ENCODE data around the gene LYPD6B. TPM values are rescaled to one million over a fixed set of nuclear protein-coding genes. Genes with fewer than 3 reads are reported as not detected.

Gene LYPD6B
- total RNA-seq, 1 experiment from 2014 or later = 2.0 TPM

- H3K9ac ChIP-seq (ENCODE audit: extremely low read depth, insufficient read length, low read length) = no peak overlapping the region
- H3K27me3 ChIP-seq (ENCODE audit: insufficient read depth, low read length) = no peaks in the 10 kb centered on the region
- no peak overlapping the region for H3K27ac ChIP-seq (ENCODE audit: insufficient read length, low read depth, low read length)
- H4K8ac ChIP-seq (replicated peaks; ENCODE audit: insufficient read length, low read depth, low read length) = no peak overlapping the region
- H3K4me2 ChIP-seq (ENCODE audit: insufficient read depth, insufficient read length, low read length) = no peak overlapping the region
- WGBS (ENCODE audit: extremely low coverage, insufficient read length, low lambda C conversion rate) = no CpG with 5 or more reads among the region's 1 CpG
- H3K23ac ChIP-seq (ENCODE audit: insufficient read length, low read depth, low read length) = no peak overlapping the region
- no peaks in the 10 kb centered on the region for H4K20me1 ChIP-seq (ENCODE audit: control insufficient read depth, insufficient read depth, insufficient read length)
- Mint-ChIP-seq H3K4me3 (no peak overlapping the region), H3K9me3 (no peaks in the 10 kb centered on the region), H3K27ac (no peak overlapping the region), H3K27me3 (ENCODE audit: low read depth) (no peaks in the 10 kb centered on the region), H3K36me3 (ENCODE audit: insufficient read depth in 1 of 3, low read depth in 3 of 3) (no peaks in the 10 kb centered on the region), H3K4me1 (peaks cover 0 to 4% of the 10 kb centered on the region in 2 experiments; a peak in 1 of 4 replicates)
- no peak overlapping the region for H2BK15ac ChIP-seq (ENCODE audit: low read depth, low read length)
- no peak overlapping the region for H2AFZ ChIP-seq (ENCODE audit: low read length)
- no peak for DNase-seq
- H3K4me1 ChIP-seq (ENCODE audit: insufficient read depth, low read length) = no peaks in the 10 kb centered on the region
- no peak overlapping the region for H3K18ac ChIP-seq (ENCODE audit: insufficient read length, low read depth, low read length)
- H4K91ac ChIP-seq (ENCODE audit: insufficient read length, low read depth, low read length) = no peak overlapping the region
- no peak overlapping the region for H3T11ph ChIP-seq (ENCODE audit: low read length)
- no peak overlapping the region for H4K5ac ChIP-seq (ENCODE audit: insufficient read length, low read depth, low read length)
- H2BK12ac ChIP-seq (ENCODE audit: insufficient read length, low read depth, low read length) = no peak overlapping the region
- no peak overlapping the region for H2BK5ac ChIP-seq (ENCODE audit: insufficient read length, low read length)
- H3K79me2 ChIP-seq (ENCODE audit: insufficient read depth, low read length) = no peaks in the 10 kb centered on the region
- TF ChIP-seq CTCF (conservative IDR thresholded peaks at IDR 0.05) = no peak
- no peak overlapping the region for H3K4ac ChIP-seq (ENCODE audit: low read depth, low read length)
- no peaks in the 10 kb centered on the region for H3K23me2 ChIP-seq (ENCODE audit: insufficient read length, low read depth, low read length, poor library complexity, severe bottlenecking)
- no peak overlapping the region for H3K14ac ChIP-seq (ENCODE audit: insufficient read depth, low read length)
- H3K56ac ChIP-seq (ENCODE audit: insufficient read length, low read depth, low read length) = no peak overlapping the region
- no peaks in the 10 kb centered on the region for H3K79me1 ChIP-seq (ENCODE audit: insufficient read depth, low read depth, low read length, poor library complexity, severe bottlenecking)
- H2BK20ac ChIP-seq (ENCODE audit: low read depth, low read length, poor library complexity, severe bottlenecking) = no peak overlapping the region
- no peak overlapping the region for H2AK5ac ChIP-seq (ENCODE audit: insufficient read length, low read length)
- H3K9me3 ChIP-seq (ENCODE audit: control insufficient read depth, low read depth, low read length) = no peaks in the 10 kb centered on the region
- no peak overlapping the region for H2BK120ac ChIP-seq (ENCODE audit: low read depth, low read length, poor library complexity, severe bottlenecking)
Observed at GRCh38 chr2:149055751-149056150, 17.3 kb downstream of the LYPD6B start.

All from H9 (cell line).